ENCODE data around the gene HJV. TPM values are rescaled to one million over a fixed set of nuclear protein-coding genes. Genes with fewer than 3 reads are reported as not detected.

The HJV gene
- total and polyA plus RNA-seq, 2 of the 8 experiments (the other 6 are each of a cell fraction or from before 2014, with no cell fraction given), result 0.32 to 0.70 TPM

GRCh38 chr1:146007489-146008133, 13.9 kb downstream of the HJV start:
- Histone ChIP-seq H2BK12ac (ENCODE audit: low read depth, low read length) (no peak overlapping the region), H3K4me3 (ENCODE audit: extremely low read depth in 1 of 4, insufficient read depth in 2 of 4, low read depth in 3 of 4, low read length in 4 of 4) (no peak overlapping the region), H3K36me3 (ENCODE audit: control insufficient read depth in 2 of 4, insufficient read depth in 4 of 4, low read length in 3 of 4) (no peaks in the 10 kb centered on the region), H3K27ac (ENCODE audit: low read depth, low read length) (no peak overlapping the region), H3K9ac (replicated peaks in 1 of 4; ENCODE audit: extremely low read depth in 1 of 4, low read depth in 3 of 4, low read length in 3 of 4) (no peak overlapping the region), H3K4me1 (replicated peaks in 1 of 4; ENCODE audit: control insufficient read depth in 3 of 4, insufficient read depth in 4 of 4, low read length in 3 of 4) (no peaks in the 10 kb centered on the region; a peak in 1 of 7 replicates), H3K14ac (ENCODE audit: insufficient read length) (no peak overlapping the region), H3K9me3 (ENCODE audit: insufficient read depth in 2 of 2, low read depth in 1 of 2, low read length in 1 of 2) (no peaks in the 10 kb centered on the region), H4K8ac (ENCODE audit: extremely low read depth, insufficient read depth, low read length) (no peak overlapping the region), H3K4ac (replicated peaks; ENCODE audit: insufficient read length, low read depth, low read length) (no peak overlapping the region), H4K91ac (replicated peaks; ENCODE audit: insufficient read length, low read length) (no peak overlapping the region), H2BK15ac (ENCODE audit: low read length) (no peak overlapping the region), H4K20me1 (replicated peaks in 1 of 2; ENCODE audit: control insufficient read depth in 1 of 2, insufficient read depth in 2 of 2, low read length in 2 of 2) (no peaks in the 10 kb centered on the region), H3K79me2 (ENCODE audit: control insufficient read depth in 1 of 2, insufficient read depth in 2 of 2, low read length in 2 of 2) (no peaks in the 10 kb centered on the region), H3K4me2 (ENCODE audit: insufficient read depth in 1 of 2, low read depth in 2 of 2, low read length in 2 of 2) (no peak overlapping the region), H3K56ac (replicated peaks; ENCODE audit: insufficient read length, low read depth, low read length) (no peak overlapping the region), H3K23me2 (ENCODE audit: low read depth, low read length) (no peaks in the 10 kb centered on the region), H2BK120ac (replicated peaks; ENCODE audit: low read depth, low read length) (no peak overlapping the region), H2AK5ac (ENCODE audit: low read depth, low read length) (no peak overlapping the region), H2BK20ac (ENCODE audit: low read length) (no peak overlapping the region), H3K79me1 (ENCODE audit: low read depth, low read length) (no peaks in the 10 kb centered on the region), H3K18ac (ENCODE audit: extremely low read depth, low read length) (no peak overlapping the region), H3K27me3 (replicated peaks in 1 of 4; ENCODE audit: control insufficient read depth in 3 of 4, extremely low read depth in 1 of 4, insufficient read depth in 3 of 4, low read length in 3 of 4) (no peaks in the 10 kb centered on the region), H4K5ac (ENCODE audit: insufficient read length, low read depth, low read length) (no peak overlapping the region), H2BK5ac (ENCODE audit: low read depth, low read length) (no peak overlapping the region), H3K23ac (ENCODE audit: insufficient read length) (no peak overlapping the region), H2AFZ (ENCODE audit: low read length) (no peak overlapping the region)
- 91% methylated on average over 8 of the region's 8 CpGs; no CpG with 5 or more reads in 1 of the 2 experiments for WGBS, 2 experiments (ENCODE audit: extremely low coverage in 1 of 2, insufficient coverage in 1 of 2, insufficient read length in 1 of 2, insufficient replicate concordance in 2 of 2, low coverage in 1 of 2, low lambda C conversion rate in 2 of 2, missing lambda C conversion rate in 1 of 2)
- no peak for FAIRE-seq
- DNase-seq (ENCODE audit: low read depth in 1 of 2, low spot score in 2 of 2), result no peak
- POLR2A ChIA-PET (ENCODE audit: partially characterized antibody), result interaction anchor here (0.9 to 4.5 kb wide), 5 partner anchors 12 to 160 kb away, joined by 3 to 30 read pairs (median 5); no protein-coding TSS in a partner anchor
- TF ChIP-seq BRCA1 (IDR thresholded peaks at IDR 0.05; ENCODE audit: low read depth, low read length), result no peak
- CTCF ChIA-PET (ENCODE audit: partially characterized antibody), result interaction anchor here (0.7 to 7.3 kb wide), 20 partner anchors 10 to 160 kb away, joined by 3 to 152 read pairs (median 6); partner anchors contain the start of genes ANKRD34A, HJV, LIX1L and NUDT17
